SK-N-SH (cell line): ENCODE results near the gene DYRK3.

Experiments used
- CTCF ChIP-seq: fragments of 200-600 bp; sonication (generic); IDR thresholded peaks from 2 replicates; pipeline ENCODE4 v1.6.1; 2017; ENCODE audit warnings: antibody characterized with exemption, mild to moderate bottlenecking, moderate library complexity
- EP300 ChIP-seq, 2 experiments: IDR thresholded peaks; 2 replicates each; pipeline versions ENCODE4 v1.4.0 to v1.6.1; 2012; ENCODE audit warnings: borderline replicate concordance in 1 of 2, low read depth in 1 of 2, low read length in 1 of 2
- EZH2phosphoT487 ChIP-seq: fragments of 200-600 bp; sonication (generic); IDR thresholded peaks from 2 replicates; pipeline ENCODE4 v1.6.1; 2017; ENCODE audit warnings: low read depth, mixed run types, mild to moderate bottlenecking, antibody characterized with exemption, moderate library complexity, borderline replicate concordance
- GABPA ChIP-seq: IDR thresholded peaks from 2 replicates; pipeline ENCODE4 v1.4.0; 2012; ENCODE audit warnings: low read depth, mild to moderate bottlenecking
- GATA2 ChIP-seq: sonication (generic); formaldehyde crosslinking; IDR thresholded peaks from 2 replicates; pipeline ENCODE4 v1.5.0; 2020; ENCODE audit warnings: mild to moderate bottlenecking, missing genetic modification reagents
- NRF1 ChIP-seq: IDR thresholded peaks from 2 replicates; pipeline ENCODE4 v1.6.1; 2012; ENCODE audit warnings: low read depth, mild to moderate bottlenecking, low read length
- RCOR1 ChIP-seq: fragments of 150-350 bp; IDR thresholded peaks from 2 replicates; pipeline ENCODE4 v1.6.1; 2017; ENCODE audit warnings: antibody characterized with exemption, low read length
- REST ChIP-seq: IDR thresholded peaks from 2 replicates; pipeline ENCODE4 v1.6.1; 2012; ENCODE audit warnings: mild to moderate bottlenecking, low read depth, low read length, moderate library complexity
- SMC3 ChIP-seq: IDR thresholded peaks from 2 replicates; pipeline ENCODE4 v1.6.1; 2012; ENCODE audit warnings: low read depth, low read length, improper control_type of control experiment
- TEAD4 ChIP-seq: IDR thresholded peaks from 2 replicates; pipeline ENCODE4 v1.4.0; 2012; ENCODE audit warnings: mild to moderate bottlenecking, borderline replicate concordance; ENCODE audit not compliant: insufficient read depth

- TF ChIP-seq CTCF (no peak), RCOR1 (no peak), EP300 (IDR thresholded peaks at IDR 0.05; ENCODE audit: borderline replicate concordance in 1 of 2, low read depth in 1 of 2, low read length in 1 of 2) (no peak), GABPA (no peak), TEAD4 (no peak), GATA2 (no peak), EZH2phosphoT487 (no peak), REST (no peak), SMC3 (no peak), NRF1 (no peak)
Observed at GRCh38 chr1:206604861-206605260, 30.5 kb upstream of the DYRK3 start.
